Measurements from ENCODE around the gene HTR3C. TPM values are rescaled to one million over a fixed set of nuclear protein-coding genes. Genes with fewer than 3 reads are reported as not detected.

Gene HTR3C
- total RNA-seq, 1 experiment from 2014 or later = not detected

DNA sequence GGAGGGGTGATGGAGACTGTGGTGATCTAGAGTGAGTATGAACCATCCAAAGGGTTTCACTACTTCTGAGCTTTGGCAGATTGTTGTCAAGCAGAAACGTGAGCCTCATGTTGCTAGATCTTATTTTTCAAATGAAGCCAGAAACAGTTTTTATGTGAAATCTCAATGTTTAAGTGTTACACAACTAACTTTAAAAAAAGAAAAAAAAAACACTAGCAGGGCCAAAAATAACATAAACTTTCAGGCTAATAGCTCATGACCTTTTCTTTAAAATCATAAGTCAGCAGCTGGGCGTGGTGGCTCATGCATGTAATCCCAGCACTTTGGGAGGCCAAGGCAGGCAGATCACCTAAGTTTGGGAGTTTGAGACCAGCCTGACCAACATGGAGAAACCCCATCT, 23.4 kb upstream of the HTR3C start:
- RAD21 ChIA-PET (ENCODE audit: low non-redundant PET in 1 of 2, low total read pairs in 2 of 2, uncharacterized antibody in 2 of 2, unreplicated experiment in 2 of 2) = no interaction called here
- Histone ChIP-seq H3K9me3 (ENCODE audit: control insufficient read depth in 1 of 2, insufficient read depth in 1 of 2, low read depth in 1 of 2, low read length in 2 of 2) (no peaks in the 10 kb centered on the region), H3K79me2 (ENCODE audit: insufficient read depth, low read length) (no peaks in the 10 kb centered on the region), H3K9ac (ENCODE audit: low read length) (no peak overlapping the region), H3K4me2 (ENCODE audit: low read length) (no peak overlapping the region), H4K20me1 (ENCODE audit: insufficient read depth) (no peaks in the 10 kb centered on the region), H3K27me3 (ENCODE audit: insufficient read depth, low read length) (no peaks in the 10 kb centered on the region), H2AFZ (ENCODE audit: low read depth, low read length, poor library complexity, severe bottlenecking) (no peak overlapping the region), H3K27ac (ENCODE audit: low read depth, low read length) (no peak overlapping the region), H3K36me3 (ENCODE audit: control insufficient read depth in 1 of 2, insufficient read depth in 2 of 2, low read length in 2 of 2) (no peaks in the 10 kb centered on the region), H3K4me3 (replicated peaks in 1 of 2; ENCODE audit: low read depth in 1 of 2, low read length in 2 of 2) (no peak overlapping the region), H3K4me1 (ENCODE audit: control insufficient read depth in 1 of 2, insufficient read depth in 2 of 2, low read length in 2 of 2) (no peaks in the 10 kb centered on the region), H3K9me2 (ENCODE audit: insufficient read depth) (no peaks in the 10 kb centered on the region)
- CTCF ChIA-PET = no interaction called here
- TF ChIP-seq, protein P1, sequence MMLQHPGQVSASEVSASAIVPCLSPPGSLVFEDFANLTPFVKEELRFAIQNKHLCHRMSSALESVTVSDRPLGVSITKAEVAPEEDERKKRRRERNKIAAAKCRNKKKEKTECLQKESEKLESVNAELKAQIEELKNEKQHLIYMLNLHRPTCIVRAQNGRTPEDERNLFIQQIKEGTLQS (IDR thresholded peaks at IDR 0.05) = no peak
- TF ChIP-seq RAD21 (IDR thresholded peaks at IDR 0.05; ENCODE audit: low read depth) (no peak), SRF (IDR thresholded peaks at IDR 0.05; ENCODE audit: low read depth) (no peak), POLR2AphosphoS5 (IDR thresholded peaks at IDR 0.05; ENCODE audit: low read depth, low read length) (no peak), JUND (IDR thresholded peaks at IDR 0.05) (no peak), TCF7L2 (IDR thresholded peaks at IDR 0.05; ENCODE audit: borderline replicate concordance, extremely low read depth, insufficient read depth, insufficient read length) (no peak), FOSL1 (IDR thresholded peaks at IDR 0.05; ENCODE audit: low read depth) (no peak), EZH2 (IDR thresholded peaks at IDR 0.05) (no peak), CBX3 (IDR thresholded peaks at IDR 0.05; ENCODE audit: low read depth) (no peak)
- TF ChIP-seq, protein P2, sequence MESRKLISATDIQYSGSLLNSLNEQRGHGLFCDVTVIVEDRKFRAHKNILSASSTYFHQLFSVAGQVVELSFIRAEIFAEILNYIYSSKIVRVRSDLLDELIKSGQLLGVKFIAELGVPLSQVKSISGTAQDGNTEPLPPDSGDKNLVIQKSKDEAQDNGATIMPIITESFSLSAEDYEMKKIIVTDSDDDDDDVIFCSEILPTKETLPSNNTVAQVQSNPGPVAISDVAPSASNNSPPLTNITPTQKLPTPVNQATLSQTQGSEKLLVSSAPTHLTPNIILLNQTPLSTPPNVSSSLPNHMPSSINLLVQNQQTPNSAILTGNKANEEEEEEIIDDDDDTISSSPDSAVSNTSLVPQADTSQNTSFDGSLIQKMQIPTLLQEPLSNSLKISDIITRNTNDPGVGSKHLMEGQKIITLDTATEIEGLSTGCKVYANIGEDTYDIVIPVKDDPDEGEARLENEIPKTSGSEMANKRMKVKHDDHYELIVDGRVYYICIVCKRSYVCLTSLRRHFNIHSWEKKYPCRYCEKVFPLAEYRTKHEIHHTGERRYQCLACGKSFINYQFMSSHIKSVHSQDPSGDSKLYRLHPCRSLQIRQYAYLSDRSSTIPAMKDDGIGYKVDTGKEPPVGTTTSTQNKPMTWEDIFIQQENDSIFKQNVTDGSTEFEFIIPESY (IDR thresholded peaks at IDR 0.05; ENCODE audit: extremely low read depth, insufficient replicate concordance, low read length) = no peak
- DNase-seq (ENCODE audit: low read depth, low spot score) (no peak), ATAC-seq (no peak)
- POLR2A ChIA-PET = no interaction called here
- intact Hi-C loops (cut with micrococcal nuclease) = no loop called here
- no TSS peak for BruUV-seq (replicated peaks)
